Natural killer cell (primary cell): ENCODE data around the gene MAPK9. TPM values are rescaled to one million over a fixed set of nuclear protein-coding genes. Genes with fewer than 3 reads are reported as not detected.

Experiments used
- ATAC-seq, 3 donors: fragments of 150-1000 bp in 2 of 3; fragments of 200-7000 bp in 1 of 3; cut with Tn5 transposase; 1 replicate in 1 of 3; 2 replicates in 2 of 3; pipeline ENCODE4 v1.10.0; 2021; ENCODE audit warnings: mild to moderate bottlenecking in 2 of 3, moderate library complexity in 2 of 3
- DNase-seq, 2 donors: peaks; one replicate each; pipeline versions ENCODE4 v3.0.0 to v3.0.0-alpha.2; 2013 to 2021; ENCODE audit warnings: mixed read lengths in 1 of 2
- H3K27ac ChIP-seq: one replicate; pipeline ENCODE4 v1.5.1; 2013; ENCODE audit warnings: mild to moderate bottlenecking, low read length
- H3K27me3 ChIP-seq: one replicate; pipeline ENCODE4 v1.6.1; 2013; ENCODE audit warnings: low read length; ENCODE audit not compliant: control insufficient read depth, insufficient read depth
- H3K36me3 ChIP-seq: one replicate; pipeline ENCODE4 v1.6.1; 2013; ENCODE audit warnings: low read length; ENCODE audit not compliant: control insufficient read depth, insufficient read depth
- H3K4me1 ChIP-seq: one replicate; pipeline ENCODE4 v1.6.1; 2013; ENCODE audit warnings: low read length; ENCODE audit not compliant: control insufficient read depth, insufficient read depth
- H3K4me3 ChIP-seq: one replicate; pipeline ENCODE4 v1.5.1; 2013; ENCODE audit warnings: low read length
- H3K9me3 ChIP-seq: one replicate; pipeline ENCODE4 v1.6.1; 2013; ENCODE audit warnings: low read length; ENCODE audit not compliant: control insufficient read depth, insufficient read depth
- H3K27ac Mint-ChIP-seq, 2 donors: one replicate each; pipeline ENCODE4 v1.8.0; 2022; ENCODE audit warnings: mild to moderate bottlenecking in 2 of 2, mixed read lengths in 2 of 2, moderate library complexity in 1 of 2
- H3K27me3 Mint-ChIP-seq, 2 donors: one replicate each; pipeline ENCODE4 v1.8.0; 2022; ENCODE audit warnings: low read depth in 2 of 2, mixed read lengths in 2 of 2
- H3K36me3 Mint-ChIP-seq: one replicate; pipeline ENCODE4 v1.8.0; 2022; ENCODE audit warnings: mixed read lengths
- H3K4me1 Mint-ChIP-seq, 2 donors: one replicate each; pipeline ENCODE4 v1.8.0; 2022; ENCODE audit warnings: mixed read lengths in 2 of 2
- H3K4me3 Mint-ChIP-seq: one replicate; pipeline ENCODE4 v1.8.0; 2022; ENCODE audit warnings: mild to moderate bottlenecking, moderate library complexity, mixed read lengths
- H3K9me3 Mint-ChIP-seq, 2 donors: one replicate each; pipeline ENCODE4 v1.8.0; 2022; ENCODE audit warnings: mixed read lengths in 2 of 2
- WGBS: methylation state at CpG from one replicate; pipeline ENCODE4 v1.1.7; 2013; ENCODE audit warnings: missing lambda C conversion rate; ENCODE audit not compliant: insufficient coverage; 5-methylcytosine and 5-hydroxymethylcytosine counted together
- intact Hi-C: fragments of 100-400 bp; cut with micrococcal nuclease; formaldehyde crosslinking; loops from one replicate; pipeline ENCODE4 v1.14.2; 2022
- total RNA-seq, 4 donors: library from RNA; stranded (reverse); fragments of 120-200 nt in 1 of 4; gene quantifications; one replicate each; pipeline versions ENCODE4 v1.2.3 to v1.2.4, GENCODE V29; 2013 to 2022
- TF ChIP-seq, protein P1 (sequence below): fragments of 200-600 bp; IDR thresholded peaks from one replicate; pipeline ENCODE4 v1.8.0; 2022; ENCODE audit warnings: antibody characterized with exemption

The MAPK9 gene
- total RNA-seq, 3 donors from 2014 or later (not counting 1 experiment from before 2014, with no cell fraction given) = 34.1 to 48.5 (median 40.4) TPM

DNA sequence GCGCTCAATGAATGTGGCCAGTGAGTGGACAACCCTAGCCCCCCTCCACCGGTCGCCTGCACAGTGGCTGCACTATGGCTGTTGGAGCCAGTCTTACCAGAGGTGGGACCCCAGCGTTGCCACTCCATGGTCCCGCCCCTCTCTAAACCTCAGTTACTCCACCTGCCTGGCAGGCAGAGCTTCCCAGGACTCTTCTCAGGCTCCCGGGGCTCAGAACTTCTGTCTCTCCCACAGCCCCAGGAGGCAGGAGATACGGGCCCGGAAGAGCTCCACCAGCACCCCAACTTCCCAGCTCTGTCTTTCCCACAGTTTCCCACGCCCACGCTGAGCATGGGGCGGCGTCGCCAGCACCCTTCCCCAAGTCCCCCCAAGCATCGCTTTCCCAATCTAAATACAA is 83.8 kb downstream of the MAPK9 start:
- Mint-ChIP-seq H3K27ac (no peak overlapping the region), H3K27me3 (peaks cover 27 to 38% of the 10 kb centered on the region in 2 donors), H3K36me3 (no peaks in the 10 kb centered on the region), H3K4me3 (peak overlapping the region; percentile 73), H3K9me3 (no peaks in the 10 kb centered on the region), H3K4me1 (peaks cover 8 to 13% of the 10 kb centered on the region in 2 donors)
- 53% methylated on average over 14 of the region's 14 CpGs for WGBS
- no peak overlapping the region for H3K4me3 ChIP-seq
- H3K9me3 ChIP-seq = no peaks in the 10 kb centered on the region
- H3K27ac ChIP-seq = no peak overlapping the region
- H3K4me1 ChIP-seq = peaks cover 8% of the 10 kb centered on the region
- H3K27me3 ChIP-seq = peaks cover 18% of the 10 kb centered on the region
- intact Hi-C loops = loop anchor here (10.0 kb wide), 1 partner anchor 107 kb away; no protein-coding TSS in a partner anchor
- TF ChIP-seq, protein P1, sequence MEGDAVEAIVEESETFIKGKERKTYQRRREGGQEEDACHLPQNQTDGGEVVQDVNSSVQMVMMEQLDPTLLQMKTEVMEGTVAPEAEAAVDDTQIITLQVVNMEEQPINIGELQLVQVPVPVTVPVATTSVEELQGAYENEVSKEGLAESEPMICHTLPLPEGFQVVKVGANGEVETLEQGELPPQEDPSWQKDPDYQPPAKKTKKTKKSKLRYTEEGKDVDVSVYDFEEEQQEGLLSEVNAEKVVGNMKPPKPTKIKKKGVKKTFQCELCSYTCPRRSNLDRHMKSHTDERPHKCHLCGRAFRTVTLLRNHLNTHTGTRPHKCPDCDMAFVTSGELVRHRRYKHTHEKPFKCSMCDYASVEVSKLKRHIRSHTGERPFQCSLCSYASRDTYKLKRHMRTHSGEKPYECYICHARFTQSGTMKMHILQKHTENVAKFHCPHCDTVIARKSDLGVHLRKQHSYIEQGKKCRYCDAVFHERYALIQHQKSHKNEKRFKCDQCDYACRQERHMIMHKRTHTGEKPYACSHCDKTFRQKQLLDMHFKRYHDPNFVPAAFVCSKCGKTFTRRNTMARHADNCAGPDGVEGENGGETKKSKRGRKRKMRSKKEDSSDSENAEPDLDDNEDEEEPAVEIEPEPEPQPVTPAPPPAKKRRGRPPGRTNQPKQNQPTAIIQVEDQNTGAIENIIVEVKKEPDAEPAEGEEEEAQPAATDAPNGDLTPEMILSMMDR = no peak
- no peak for DNase-seq
- ATAC-seq = no peak
- H3K36me3 ChIP-seq = no peaks in the 10 kb centered on the region

- DNase-seq (no peak), ATAC-seq (no peak)
- Mint-ChIP-seq H3K27ac (no peak overlapping the region), H3K27me3 (peaks cover 27 to 36% of the 10 kb centered on the region in 2 donors), H3K9me3 (no peaks in the 10 kb centered on the region), H3K4me1 (peaks cover 8 to 10% of the 10 kb centered on the region in 2 donors), H3K36me3 (no peaks in the 10 kb centered on the region), H3K4me3 (no peak overlapping the region)
- Histone ChIP-seq H3K27me3 (peaks cover 18% of the 10 kb centered on the region), H3K9me3 (no peaks in the 10 kb centered on the region), H3K36me3 (no peaks in the 10 kb centered on the region), H3K27ac (no peak overlapping the region), H3K4me3 (no peak overlapping the region), H3K4me1 (peaks cover 8% of the 10 kb centered on the region)
- intact Hi-C loops = loop anchor here (10.0 kb wide), 1 partner anchor 107 kb away; no protein-coding TSS in a partner anchor
- WGBS = 67% methylated on average over 25 of the region's 25 CpGs
- TF ChIP-seq, protein P1 = no peak
Observed at GRCh38 chr5:180207593-180207992, 84.3 kb downstream of the MAPK9 start.

DNA sequence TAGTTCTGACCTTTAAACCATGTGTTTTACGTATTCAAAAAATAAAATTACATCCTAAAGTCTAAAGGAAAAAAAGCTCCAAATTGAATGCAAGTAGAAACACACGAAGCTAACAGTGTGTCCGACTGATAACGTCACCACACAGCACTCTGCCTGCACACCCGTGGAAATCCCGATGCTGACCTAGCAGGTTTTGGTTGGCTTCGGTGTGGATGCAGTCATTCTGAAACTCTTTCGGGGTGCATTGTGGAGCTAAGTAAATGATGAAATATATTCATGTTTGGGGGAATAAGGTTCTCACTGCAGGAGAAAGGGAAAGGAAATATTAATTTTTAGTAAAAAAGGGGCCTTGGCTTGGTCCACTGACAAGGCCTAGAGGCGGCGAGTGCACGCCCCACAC is 84.9 kb downstream of the MAPK9 start:
- intact Hi-C loops = loop anchor here (10.0 kb wide), 1 partner anchor 108 kb away; no protein-coding TSS in a partner anchor
- H3K27me3 ChIP-seq = peaks cover 18% of the 10 kb centered on the region
- WGBS = 87% methylated on average over 11 of the region's 11 CpGs
- ATAC-seq = no peak
- H3K4me3 ChIP-seq = no peak overlapping the region
- H3K27ac ChIP-seq = no peak overlapping the region
- peak overlapping the region; percentile 29 for H3K4me3 Mint-ChIP-seq
- TF ChIP-seq, protein P1 = no peak
- H3K9me3 ChIP-seq = no peaks in the 10 kb centered on the region
- no peaks in the 10 kb centered on the region for H3K36me3 Mint-ChIP-seq
- peaks cover 8% of the 10 kb centered on the region for H3K4me1 ChIP-seq
- H3K27me3 Mint-ChIP-seq = peaks cover 22 to 31% of the 10 kb centered on the region in 2 donors
- no peak for DNase-seq
- no peaks in the 10 kb centered on the region for H3K36me3 ChIP-seq
- peaks cover 8 to 9% of the 10 kb centered on the region in 2 donors for H3K4me1 Mint-ChIP-seq
- no peak overlapping the region for H3K27ac Mint-ChIP-seq
- H3K9me3 Mint-ChIP-seq = no peaks in the 10 kb centered on the region

DNA sequence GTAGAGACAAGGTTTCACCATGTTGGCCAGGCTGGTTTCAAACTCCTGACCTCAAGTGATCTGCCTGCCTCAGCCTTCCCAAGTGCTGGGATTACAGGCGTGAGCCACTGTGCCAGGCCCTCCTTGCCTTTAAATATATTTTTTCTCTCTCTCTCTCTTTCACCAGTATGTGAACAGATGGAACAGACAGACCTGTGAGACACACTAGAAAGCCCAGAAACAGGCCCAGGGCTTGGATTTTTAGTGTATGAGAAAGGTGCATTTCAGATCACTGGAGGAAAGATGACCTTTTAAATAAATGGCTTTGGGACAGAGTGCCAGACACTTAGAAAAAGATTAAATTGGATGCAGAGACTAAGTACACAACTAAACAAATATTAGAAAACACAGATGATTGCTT is 86.0 kb downstream of the MAPK9 start:
- no peaks in the 10 kb centered on the region for H3K9me3 Mint-ChIP-seq
- Histone ChIP-seq H3K4me1 (peaks cover 8% of the 10 kb centered on the region), H3K27ac (no peak overlapping the region), H3K27me3 (peaks cover 18% of the 10 kb centered on the region), H3K9me3 (no peaks in the 10 kb centered on the region), H3K4me3 (no peak overlapping the region), H3K36me3 (no peaks in the 10 kb centered on the region)
- no peaks in the 10 kb centered on the region for H3K36me3 Mint-ChIP-seq
- H3K4me3 Mint-ChIP-seq = no peak overlapping the region
- ATAC-seq = no peak
- H3K4me1 Mint-ChIP-seq = peaks cover 8 to 9% of the 10 kb centered on the region in 2 donors
- DNase-seq = no peak
- 71% methylated on average over 1 of the region's 1 CpG for WGBS
- H3K27ac Mint-ChIP-seq = no peak overlapping the region
- intact Hi-C loops = loop anchor here (10.0 kb wide), 1 partner anchor 109 kb away; no protein-coding TSS in a partner anchor
- peaks cover 24 to 29% of the 10 kb centered on the region in 2 donors for H3K27me3 Mint-ChIP-seq
- TF ChIP-seq, protein P1 = no peak
